NCI-H128 (cell line): Measurements from ENCODE around the gene VPS16.

Experiments used
- DNase-seq: peaks from one replicate; lab custom pipeline; 2025; ENCODE audit not compliant: unreplicated experiment; lab: John Stamatoyannopoulos, UW

VPS16 gene

DNA sequence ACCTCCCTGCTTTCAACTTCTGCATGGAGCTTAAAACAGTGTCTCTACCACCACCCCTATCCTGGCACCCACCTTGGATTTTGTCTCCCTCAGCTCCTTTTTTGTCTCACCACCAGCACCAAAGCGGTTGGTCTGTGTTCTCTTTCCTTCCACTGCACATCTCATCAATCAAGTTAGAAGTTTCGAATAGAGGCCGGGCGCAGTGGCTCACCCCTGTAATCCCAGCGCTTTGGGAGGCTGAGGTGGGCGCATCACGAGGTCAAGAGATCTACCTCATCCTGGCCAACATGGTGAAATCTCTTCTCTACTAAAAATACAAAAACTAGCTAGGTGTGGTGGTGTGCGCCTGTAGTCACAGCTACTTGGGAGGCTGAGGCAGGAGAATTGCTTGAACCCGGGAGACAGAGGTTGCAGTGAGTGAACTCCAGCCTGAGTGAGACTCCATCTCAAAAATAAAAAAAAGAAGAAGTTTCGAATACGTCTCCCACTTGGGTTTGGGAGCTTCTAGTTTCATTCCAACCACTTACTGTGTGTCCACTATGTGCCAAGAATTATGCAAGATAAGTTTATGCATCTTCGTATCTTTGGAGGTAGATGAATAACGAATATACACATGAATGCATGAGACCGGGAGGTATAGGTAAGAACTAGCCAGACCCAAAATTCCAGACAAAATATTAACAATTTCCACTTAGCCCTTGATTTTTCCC is 6.0 kb upstream of the VPS16 start:
- no peak for DNase-seq

DNA sequence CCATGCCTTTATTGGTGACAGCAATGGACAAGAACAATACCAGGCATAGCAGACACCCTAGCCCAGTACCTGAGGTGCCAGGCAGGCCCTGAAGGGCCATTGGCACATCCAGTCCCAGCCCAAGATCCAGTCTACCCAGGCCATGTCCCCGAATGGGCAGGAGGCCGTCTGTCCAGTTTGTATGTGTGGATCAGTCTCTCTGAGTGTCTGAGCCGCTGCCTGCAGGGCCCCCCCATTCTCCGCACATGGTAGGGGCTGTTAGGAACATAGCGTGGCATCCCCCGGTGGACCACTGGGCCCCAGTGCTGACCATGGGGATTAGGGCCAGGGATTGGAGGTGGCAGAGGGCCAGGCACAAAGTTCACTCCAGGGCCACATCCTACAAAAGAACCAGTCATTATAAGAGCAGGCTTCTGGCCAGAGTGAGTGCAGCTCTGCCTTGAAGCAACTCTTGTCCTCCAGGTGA is 5.2 kb upstream of the VPS16 start:
- no peak for DNase-seq

DNA sequence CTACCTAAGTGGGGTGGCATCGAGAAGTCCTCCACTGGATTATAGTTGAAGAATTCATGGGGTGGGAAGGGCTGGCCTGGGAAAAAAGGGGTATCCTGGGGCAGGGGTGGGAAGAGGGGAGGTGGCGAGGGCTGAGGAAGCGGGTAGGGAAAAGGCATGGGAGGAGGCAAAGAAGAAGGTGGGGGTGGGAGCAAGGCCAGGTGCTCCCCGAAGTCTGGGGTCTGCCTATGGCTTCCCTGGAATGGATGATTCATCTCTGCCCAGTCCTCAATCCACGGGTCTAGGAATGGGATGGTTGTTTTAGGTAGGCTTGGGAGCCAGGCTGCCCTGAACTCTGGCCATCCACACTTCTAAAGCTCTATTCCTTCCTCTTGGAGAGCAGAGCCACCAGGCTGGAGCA is 4.5 kb upstream of the VPS16 start:
- no peak for DNase-seq

DNA sequence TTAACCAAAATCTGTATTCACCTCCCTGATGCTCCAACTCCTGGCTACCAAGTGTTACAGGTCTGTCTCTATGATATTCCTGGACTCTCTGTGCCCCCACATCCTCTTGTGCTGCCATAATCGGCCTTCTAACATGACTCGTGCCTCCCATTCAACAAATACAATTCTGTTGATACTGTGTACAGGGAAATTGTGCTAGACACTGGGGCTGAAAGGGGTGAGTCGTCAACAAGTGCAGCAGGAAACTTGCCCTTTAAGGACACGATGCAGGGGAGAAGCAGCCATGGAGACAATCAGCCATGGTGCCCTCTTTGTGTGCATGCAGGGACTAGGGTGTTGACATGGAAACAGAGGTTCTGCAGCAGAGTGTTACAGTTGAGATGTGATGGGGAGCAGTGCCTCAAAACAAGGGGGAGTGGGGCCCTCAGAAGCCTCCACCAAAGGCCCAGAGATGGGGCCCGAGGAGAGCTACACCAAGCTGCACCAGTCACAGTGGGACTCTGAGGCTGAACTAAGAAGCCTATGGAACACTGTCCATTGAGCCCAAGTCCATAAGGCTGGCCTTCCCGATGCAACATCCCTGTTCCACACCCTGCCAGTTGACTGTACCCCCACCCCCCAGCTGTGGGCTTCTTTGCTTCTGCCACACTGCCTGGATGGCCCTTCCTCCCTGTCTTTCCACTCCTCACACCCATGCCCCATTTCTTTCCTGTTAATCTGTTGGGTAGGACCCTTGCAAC is 3.2 kb upstream of the VPS16 start:
- DNase-seq = no peak

DNA sequence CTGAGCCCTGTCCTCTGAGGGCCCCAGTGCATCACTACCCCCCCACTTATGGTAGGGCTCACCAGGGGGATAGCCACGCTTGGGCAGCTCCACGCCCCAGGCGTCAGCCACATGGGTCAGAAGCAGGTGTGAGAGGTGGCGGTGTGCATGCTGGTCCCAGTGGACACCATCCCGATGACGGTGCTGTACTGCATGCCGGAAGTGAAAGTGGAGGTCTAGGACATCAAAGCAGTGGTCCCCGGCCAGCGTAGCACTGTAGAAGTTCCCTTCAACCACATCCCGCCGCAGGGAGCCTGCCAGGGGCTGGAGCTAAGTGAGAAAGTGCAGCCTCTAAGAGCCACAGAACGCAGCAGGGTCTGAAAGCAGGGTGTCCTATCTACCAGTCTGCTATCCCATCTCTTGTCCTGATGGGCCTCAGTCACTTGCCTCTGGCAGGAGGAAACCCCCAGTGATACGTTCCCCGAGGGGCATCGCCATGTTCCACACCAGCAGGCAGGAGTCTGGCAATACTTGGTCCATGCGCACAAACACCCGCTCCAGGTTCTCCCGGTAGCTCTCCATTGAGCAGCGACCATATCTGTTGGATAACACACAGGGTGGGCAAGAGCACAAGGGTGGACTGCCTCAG is 2.3 kb upstream of the VPS16 start:
- no peak for DNase-seq

DNA sequence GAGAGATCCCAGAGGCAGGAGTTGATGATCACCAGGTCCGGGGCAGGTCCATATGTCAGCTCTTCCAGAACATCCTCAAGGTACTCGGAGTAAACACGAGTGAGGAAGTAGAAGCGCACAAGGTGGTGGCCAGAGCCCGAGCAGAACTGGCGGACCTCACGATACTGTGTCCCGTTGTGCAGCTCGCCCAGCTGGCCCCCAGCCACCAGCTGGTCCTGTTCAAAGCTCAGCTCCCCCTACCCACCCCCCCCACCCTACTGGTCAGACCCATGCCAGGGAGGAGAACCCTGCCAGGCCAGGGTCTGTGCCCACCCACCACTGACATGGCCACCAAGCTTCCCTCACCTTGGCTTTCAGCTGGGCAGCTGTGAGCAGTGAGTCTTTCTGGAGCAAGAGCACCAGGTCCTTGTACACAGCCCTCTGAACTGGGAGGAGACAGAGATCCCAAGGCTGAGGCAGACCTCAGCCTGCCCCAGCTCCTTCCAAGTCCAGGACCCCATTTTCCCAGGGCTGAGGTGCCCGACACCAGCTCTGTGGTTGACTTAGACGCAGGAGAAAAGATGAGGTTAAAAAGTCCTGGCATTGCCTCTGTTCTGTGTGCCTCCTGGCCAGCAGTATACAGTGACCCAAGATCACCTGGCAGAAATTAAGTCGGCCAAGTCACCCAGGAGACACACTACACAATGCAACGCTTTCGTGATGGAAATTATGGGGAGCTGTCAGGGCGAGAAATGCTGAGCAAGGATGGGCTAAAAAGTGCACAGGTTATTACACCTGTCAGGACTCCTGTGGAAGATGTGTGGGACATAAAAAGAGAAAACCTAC is 1.5 kb upstream of the VPS16 start:
- no peak for DNase-seq

DNA sequence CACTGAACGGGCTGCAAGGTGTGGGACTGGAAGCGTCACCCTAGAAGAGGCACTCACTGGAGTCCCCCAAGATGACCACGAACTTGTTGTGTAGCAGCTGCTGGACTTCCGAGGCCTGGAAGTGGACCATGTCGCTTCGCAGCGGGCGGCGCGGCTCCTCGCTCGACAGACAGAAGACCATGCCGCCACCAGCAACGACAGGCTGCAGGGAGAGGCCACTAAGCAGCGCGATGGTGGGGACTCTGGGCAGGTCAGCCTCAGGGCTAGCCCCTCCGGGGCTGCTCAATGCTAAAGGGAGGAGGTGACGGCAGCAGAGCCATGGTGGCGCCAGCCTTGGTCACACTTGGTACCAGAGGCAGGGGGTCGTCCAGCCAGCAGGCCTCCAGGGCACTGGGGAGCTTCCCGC is 810 bp upstream of the VPS16 start:
- DNase-seq = no peak

DNA sequence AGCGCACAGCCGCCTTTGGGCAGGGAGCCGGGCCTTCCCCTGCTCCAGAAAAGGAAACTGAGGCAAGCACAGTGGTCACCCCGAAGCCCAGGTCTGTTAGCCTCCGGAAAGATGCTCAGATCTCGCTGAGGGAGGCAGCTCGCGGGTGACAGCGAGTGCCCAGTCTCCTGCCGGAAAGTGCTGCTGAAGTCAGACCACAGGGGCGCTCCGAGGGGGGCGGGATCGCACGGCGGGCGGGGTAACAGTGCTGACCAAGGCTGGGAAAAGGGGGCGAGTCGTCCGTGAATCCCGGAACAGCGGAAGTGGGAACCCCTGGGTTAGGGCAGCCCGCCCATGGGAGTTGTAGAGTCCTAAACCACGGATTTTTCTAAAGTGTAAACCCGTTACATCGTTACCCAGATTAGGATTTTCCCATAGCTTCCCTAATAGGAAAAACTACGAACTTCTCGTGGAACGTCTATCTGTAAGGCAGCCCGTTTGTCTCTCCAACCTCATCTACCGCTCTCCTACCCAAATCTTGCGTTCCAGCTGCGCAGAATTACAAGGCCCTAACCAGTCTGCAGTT is 504 bp downstream of the VPS16 start:
- no peak for DNase-seq

DNA sequence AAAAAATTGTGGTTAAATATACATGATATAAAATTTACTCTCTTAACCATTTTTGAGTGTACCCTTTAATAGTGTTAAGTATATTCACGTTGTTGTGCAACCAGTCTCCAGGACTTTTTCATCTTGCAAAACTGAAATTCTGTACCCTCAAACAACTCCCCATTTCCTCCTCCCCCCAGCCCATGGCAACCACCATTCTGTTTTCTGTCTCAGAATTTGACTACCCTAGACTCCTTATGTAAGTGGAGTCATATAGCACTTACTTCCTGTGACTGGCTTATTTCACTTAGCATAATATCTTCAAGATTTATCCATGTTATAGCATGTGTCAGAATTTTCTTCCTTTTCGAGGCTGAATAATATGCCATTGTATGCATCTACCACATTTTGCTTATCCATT is 5.1 kb downstream of the VPS16 start:
- DNase-seq = no peak

DNA sequence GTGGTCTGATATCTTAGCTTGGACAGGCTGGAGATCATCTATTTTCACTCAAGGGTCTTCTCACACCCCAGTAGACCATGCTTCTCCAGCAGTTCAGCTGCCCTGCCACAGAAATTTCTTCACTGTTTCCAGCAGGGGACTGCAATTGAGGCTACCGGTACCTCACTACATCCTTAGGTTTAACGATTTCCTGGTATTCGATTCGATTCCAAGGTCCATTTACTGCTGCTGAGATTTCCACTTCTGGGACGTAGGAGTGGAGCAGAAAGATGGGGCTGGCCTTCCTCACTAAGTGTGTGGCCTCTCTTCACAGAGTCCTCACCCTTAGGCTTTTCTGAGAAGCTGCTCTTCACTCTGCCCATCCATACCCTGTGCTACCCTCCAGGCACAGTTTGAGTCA is 6.2 kb downstream of the VPS16 start:
- no peak for DNase-seq

DNA sequence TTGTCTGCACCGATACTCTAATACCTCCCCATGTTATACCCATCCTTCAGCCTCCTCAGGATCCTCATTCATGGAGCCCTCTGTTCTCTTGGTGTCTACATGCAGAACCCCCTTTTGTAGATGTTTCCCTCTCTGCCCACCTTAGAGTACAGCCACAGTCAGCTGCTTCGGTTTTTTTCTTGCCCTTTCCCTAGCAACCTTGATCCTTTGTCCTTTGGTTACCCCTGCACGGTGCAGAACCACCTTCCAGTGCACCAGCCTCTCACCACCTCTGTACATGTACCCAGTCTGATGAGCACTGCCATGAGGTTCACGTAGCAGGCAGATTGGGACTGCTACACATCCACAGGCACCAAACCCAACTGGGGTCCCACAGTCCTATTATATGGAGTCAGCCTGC is 7.3 kb downstream of the VPS16 start:
- DNase-seq = no peak

DNA sequence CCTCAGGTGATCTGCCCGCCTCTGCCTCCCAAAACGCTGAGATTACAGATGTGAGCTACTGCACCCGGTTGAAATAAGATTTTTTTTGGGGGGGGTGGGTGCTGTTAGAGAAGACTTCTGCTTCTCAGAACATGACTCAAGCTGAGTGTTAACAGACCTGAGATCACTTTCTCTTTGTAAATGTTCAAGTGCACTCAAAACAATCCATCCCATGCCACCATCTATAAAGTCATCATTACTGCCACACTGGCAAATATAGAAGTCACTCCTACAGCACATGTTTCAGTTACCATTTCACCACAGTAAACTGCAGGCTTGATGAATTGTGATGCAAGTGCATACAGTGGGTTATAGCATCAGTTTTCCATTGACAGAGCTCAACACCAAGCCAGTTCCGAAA is 9.0 kb downstream of the VPS16 start:
- DNase-seq = no peak

DNA sequence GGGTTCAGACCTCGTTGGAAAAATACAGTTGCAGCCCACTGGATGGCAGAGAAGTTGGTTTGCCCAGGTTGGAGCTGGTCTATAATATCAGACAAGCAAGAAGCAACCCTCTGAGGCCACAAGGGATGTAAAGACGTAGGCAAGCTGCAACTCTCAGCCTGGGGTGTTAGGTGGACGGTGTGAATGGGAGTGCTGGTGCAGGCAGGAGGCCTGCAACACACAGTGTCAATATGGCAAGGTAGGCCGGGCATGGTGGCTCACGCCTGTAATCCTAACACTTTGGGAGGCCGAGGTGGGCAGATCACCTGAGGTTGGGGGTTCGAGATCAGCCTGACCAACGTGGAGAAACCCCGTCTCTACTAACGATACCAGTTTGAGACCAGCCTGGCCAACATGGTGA is 10.5 kb downstream of the VPS16 start:
- DNase-seq = no peak

DNA sequence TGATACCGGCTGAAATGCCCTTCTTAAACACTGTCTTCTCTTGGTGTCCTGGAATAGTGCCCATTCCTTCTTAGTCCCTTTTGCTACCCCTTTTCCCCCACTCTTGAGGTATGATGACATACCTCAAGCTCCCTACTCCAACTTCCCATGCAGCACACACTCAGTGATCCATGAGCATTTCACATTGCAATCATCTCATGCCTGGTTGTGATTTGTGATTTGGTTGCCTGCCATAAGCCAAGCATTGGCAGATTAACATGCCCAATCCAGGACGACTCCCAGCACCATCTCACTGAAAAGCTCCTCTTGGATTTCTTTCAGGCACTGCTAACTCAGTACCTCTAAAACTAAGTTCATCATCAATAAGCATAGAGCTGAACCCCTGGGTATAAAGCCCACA is 18.0 kb downstream of the VPS16 start:
- DNase-seq = no peak

DNA sequence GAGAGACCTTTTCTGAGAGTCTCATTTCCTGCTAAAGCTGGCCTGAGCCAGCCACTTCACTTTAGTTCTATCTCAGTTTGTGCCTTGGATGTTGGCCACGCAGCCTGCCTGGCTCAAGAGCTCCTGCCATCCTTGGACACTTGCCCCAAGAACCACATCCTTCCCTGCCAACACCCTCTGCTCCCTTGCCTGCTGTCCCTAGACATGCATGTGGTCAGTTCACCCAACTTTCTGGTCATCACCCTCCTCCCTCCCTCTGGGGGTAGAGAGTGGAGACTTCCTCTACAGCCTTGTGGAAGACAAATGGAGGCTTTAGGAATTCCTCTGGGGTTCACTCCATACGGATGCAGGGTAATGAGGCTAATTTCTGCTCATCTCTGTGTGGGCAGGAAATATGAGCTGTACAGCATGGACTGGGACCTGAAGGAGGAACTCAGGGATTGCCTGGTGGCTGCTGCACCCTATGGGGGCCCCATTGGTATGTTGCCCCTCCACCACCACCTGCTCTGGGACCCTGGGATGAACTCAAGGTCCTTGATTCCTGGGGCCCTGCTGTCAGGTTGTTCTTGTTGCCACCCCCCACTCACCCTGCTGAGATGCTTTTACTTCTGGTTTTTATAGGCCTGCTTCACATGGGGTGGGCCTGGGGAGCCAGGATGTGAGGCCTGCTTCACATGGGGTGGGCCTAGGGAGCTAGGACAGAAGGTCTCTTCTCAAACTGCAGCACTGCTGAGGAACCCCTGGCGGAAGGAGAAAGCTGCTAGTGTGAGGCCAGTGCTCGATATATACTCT is 19.0 kb downstream of the VPS16 start:
- no peak for DNase-seq

DNA sequence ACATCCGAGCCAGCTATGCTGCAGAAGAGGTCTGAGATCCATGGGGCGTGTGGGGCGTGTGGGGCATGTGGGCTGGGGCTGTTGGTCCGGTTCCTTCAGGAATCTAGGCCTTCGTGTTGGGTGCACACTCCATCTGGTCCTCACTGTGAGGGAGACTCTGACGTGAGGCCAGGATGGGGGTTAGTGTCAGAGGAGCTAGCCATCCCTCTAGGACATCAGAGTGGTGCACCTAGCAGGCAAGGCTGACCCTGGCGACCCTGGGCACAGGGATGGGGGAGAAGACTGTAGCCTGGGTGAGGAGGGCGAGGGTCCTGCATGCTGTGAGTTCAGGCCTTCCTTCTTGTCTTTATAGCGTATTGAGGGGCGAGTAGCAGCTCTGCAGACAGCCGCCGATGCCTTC is 24.1 kb downstream of the VPS16 start:
- DNase-seq = no peak

DNA sequence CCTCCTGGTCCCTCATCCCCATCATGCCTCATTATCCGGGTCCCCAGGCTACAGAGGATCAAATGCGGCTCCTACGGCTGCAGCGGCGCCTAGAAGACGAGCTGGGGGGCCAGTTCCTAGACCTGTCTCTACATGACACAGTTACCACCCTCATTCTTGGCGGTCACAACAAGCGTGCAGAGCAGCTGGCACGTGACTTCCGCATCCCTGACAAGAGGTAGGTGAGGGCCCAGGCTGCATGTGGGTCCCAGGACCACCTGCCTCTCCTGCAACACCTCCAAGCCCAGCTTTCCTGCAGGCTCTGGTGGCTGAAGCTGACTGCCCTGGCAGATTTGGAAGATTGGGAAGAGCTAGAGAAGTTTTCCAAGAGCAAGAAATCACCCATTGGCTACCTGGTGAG is 24.6 kb downstream of the VPS16 start:
- DNase-seq = no peak

DNA sequence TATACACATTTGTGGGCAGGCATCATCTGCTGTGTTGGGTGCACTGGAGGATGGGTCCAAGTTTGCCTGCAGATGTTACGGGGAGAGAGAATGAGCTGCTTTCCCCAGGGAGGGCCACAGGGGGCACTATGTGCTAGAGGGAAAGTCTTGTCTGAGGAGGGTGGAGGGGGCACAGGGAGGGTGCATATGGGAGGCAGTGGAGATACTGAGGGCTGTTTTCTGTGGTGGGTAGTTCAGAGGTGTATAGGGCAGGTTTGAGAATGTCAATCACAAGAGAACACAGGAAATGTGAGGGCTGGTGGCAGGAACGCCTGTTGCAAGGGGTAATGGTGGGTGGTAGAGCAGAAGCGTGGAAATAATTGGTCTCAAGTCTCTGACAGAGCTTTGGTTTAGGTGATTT is 25.1 kb downstream of the VPS16 start:
- DNase-seq = no peak

DNA sequence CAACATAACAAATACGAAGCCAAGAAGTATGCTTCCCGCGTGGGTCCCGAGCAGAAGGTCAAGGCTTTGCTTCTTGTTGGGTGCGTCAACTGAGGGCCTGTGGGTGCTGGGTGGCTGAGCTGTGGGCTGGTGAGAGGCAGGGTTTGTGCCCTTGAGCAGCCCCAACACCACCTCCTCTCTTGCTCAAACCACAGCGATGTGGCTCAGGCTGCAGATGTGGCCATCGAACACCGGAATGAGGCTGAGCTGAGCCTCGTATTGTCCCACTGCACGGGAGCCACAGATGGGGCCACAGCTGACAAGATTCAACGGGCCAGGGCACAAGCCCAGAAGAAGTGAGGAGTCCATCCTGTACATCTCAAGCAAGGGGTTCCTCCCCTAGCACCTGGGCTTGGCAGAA is 25.7 kb downstream of the VPS16 start:
- no peak for DNase-seq

DNA sequence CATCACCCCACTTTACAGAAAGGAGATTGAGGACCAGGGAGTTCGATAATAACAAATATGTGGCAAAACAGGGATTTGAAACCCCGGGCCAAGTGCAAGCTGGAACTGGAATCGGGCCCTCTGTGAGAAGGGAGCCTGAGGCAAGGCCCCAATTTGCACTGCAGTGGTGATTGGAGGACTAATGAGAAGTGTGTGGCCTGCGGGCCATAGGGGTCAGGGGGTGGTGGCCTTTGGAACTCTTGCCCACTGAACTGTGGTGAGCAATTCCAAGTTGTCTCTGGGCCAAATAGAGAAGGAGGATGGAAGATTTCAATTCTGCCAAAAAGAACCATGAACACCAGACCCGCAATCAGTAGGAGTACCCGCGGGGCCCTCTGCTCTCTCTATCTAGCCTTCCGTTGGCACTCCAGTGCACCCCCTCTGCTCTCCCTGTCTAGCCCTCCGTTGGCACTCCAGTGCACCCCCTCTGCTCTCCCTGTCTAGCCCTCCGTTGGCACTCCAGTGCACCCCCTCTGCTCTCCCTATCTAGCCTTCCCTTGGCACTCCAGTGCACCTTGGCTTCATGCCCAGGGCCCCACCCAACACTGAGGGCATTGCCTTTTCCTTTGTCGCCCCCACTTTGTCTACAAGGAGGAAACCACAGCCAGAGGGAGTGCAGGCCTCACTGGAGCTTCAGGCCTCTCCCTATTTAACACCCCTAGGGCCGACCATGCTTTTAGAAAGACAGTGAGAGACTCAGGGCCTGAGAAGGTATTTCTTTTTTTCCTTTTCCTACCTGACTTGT is 26.7 kb downstream of the VPS16 start:
- no peak for DNase-seq
